BLaER1 (cell line): ENCODE measurements around the gene METTL1.

Experiments used
- H3K27ac ChIP-seq: shearing (Covaris generic); formaldehyde crosslinking; 2 replicates; pipeline ENCODE4 v1.8.1; 2022
- H3K27me3 ChIP-seq: shearing (Covaris generic); formaldehyde crosslinking; 2 replicates; pipeline ENCODE4 v1.8.1; 2022
- H3K36me3 ChIP-seq: shearing (Covaris generic); formaldehyde crosslinking; 2 replicates; pipeline ENCODE4 v1.8.1; 2022
- H3K4me1 ChIP-seq: shearing (Covaris generic); formaldehyde crosslinking; 2 replicates; pipeline ENCODE4 v1.8.1; 2022
- H3K4me2 ChIP-seq: shearing (Covaris generic); formaldehyde crosslinking; 2 replicates; pipeline ENCODE4 v1.8.1; 2022
- H3K4me3 ChIP-seq: shearing (Covaris generic); formaldehyde crosslinking; 2 replicates; pipeline ENCODE4 v1.8.1; 2022
- H3K9ac ChIP-seq: shearing (Covaris generic); formaldehyde crosslinking; 2 replicates; pipeline ENCODE4 v1.8.1; 2022
- H3K9me3 ChIP-seq: shearing (Covaris generic); formaldehyde crosslinking; 2 replicates; pipeline ENCODE4 v1.8.1; 2022
- H4K20me1 ChIP-seq: shearing (Covaris generic); formaldehyde crosslinking; 2 replicates; pipeline ENCODE4 v1.8.1; 2022
- Cebpa-rat ChIP-seq: shearing (Covaris generic); IDR thresholded peaks from 2 replicates; pipeline ENCODE4 v1.8.1; 2022

Gene METTL1

DNA sequence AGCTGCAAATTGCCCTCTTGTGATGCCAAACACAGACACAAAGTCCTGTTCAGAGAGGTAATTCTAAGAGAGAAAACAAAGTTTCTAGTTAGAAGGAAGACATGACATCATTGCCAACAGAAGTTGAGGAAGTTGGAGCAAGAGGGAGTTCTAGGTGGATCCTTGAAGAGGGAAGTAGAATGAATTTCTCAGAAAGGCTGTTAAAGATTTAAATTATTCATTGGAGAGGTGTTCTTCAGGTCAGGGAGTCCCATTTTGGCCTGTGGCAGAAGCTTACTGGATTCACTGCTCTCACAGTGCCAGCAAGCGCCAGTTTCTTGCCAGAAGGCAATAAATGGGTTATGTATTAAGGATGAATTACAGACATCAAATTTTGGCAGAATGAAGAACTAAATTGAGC is 26.0 kb upstream of the METTL1 start:
- Histone ChIP-seq H3K9ac (no peak overlapping the region), H3K27ac (no peak overlapping the region), H3K4me3 (no peak overlapping the region), H3K4me2 (no peak overlapping the region), H3K27me3 (no peaks in the 10 kb centered on the region), H3K4me1 (no peaks in the 10 kb centered on the region), H4K20me1 (peaks cover 6% of the 10 kb centered on the region; the same call in 1 of the 2 replicates), H3K36me3 (peaks cover 99% of the 10 kb centered on the region), H3K9me3 (no peaks in the 10 kb centered on the region)
- no peak for TF ChIP-seq Cebpa-rat

- no peaks in the 10 kb centered on the region for H3K4me1 ChIP-seq
- no peak overlapping the region for H3K27ac ChIP-seq
- no peaks in the 10 kb centered on the region for H3K27me3 ChIP-seq
- H3K9ac ChIP-seq = no peak overlapping the region
- no peaks in the 10 kb centered on the region for H3K9me3 ChIP-seq
- peaks cover 99% of the 10 kb centered on the region for H3K36me3 ChIP-seq
- TF ChIP-seq Cebpa-rat = no peak
- H3K4me3 ChIP-seq = no peak overlapping the region
- H3K4me2 ChIP-seq = no peak overlapping the region
- H4K20me1 ChIP-seq = peaks cover 9% of the 10 kb centered on the region; the same call in 1 of the 2 replicates
Observed at GRCh38 chr12:57796996-57797395, 25.1 kb upstream of the METTL1 start.

DNA sequence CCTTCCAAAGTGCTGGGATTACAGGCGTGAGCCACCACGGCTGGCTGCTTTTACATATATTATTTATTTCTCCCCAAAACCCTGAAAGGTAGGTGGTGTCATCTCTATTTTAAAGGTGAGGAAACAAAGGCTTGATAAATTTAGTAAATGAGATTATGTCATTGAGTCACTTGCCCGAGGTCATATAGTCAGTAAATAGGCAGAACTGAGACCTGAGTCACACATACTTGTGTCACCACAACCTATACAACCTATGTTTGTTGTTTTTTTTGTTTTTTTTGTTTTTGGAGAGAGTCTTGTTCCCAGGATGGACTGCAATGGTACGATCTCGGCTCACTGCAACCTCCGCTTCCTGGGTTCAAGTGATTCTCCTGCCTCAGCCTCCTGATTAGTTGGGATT is 23.4 kb upstream of the METTL1 start:
- Histone ChIP-seq H3K27me3 (no peaks in the 10 kb centered on the region), H3K4me2 (no peak overlapping the region), H4K20me1 (peaks cover 26% of the 10 kb centered on the region; the same call in 1 of the 2 replicates), H3K27ac (no peak overlapping the region), H3K4me1 (no peaks in the 10 kb centered on the region), H3K9me3 (no peaks in the 10 kb centered on the region), H3K9ac (no peak overlapping the region), H3K36me3 (peaks cover 99% of the 10 kb centered on the region), H3K4me3 (no peak overlapping the region)
- no peak for TF ChIP-seq Cebpa-rat

GRCh38 chr12:57793920-57794319 is 22.0 kb upstream of the METTL1 start:
- Histone ChIP-seq H3K9ac (no peak overlapping the region), H3K36me3 (peaks cover 98% of the 10 kb centered on the region), H3K27ac (no peak overlapping the region), H3K9me3 (no peaks in the 10 kb centered on the region), H3K4me3 (no peak overlapping the region), H3K4me1 (no peaks in the 10 kb centered on the region), H3K4me2 (no peak overlapping the region), H4K20me1 (peaks cover 38% of the 10 kb centered on the region; the same call in 1 of the 2 replicates), H3K27me3 (no peaks in the 10 kb centered on the region)
- TF ChIP-seq Cebpa-rat = no peak

GRCh38 chr12:57783861-57784260 is 12.0 kb upstream of the METTL1 start:
- Histone ChIP-seq H3K4me3 (peak overlapping the region; percentile 92), H3K4me1 (peaks cover 35% of the 10 kb centered on the region), H3K4me2 (peak overlapping the region; percentile 92), H3K27me3 (no peaks in the 10 kb centered on the region), H3K27ac (no peak overlapping the region), H3K9me3 (no peaks in the 10 kb centered on the region), H3K9ac (peak overlapping the region; percentile 92; the same call in 1 of the 2 replicates), H3K36me3 (peaks cover 63% of the 10 kb centered on the region), H4K20me1 (peaks cover 40% of the 10 kb centered on the region)
- no peak for TF ChIP-seq Cebpa-rat

GRCh38 chr12:57783466-57783801 is 11.5 kb upstream of the METTL1 start:
- peaks cover 35% of the 10 kb centered on the region for H3K4me1 ChIP-seq
- no peaks in the 10 kb centered on the region for H3K27me3 ChIP-seq
- no peak for TF ChIP-seq Cebpa-rat
- peaks cover 63% of the 10 kb centered on the region for H3K36me3 ChIP-seq
- peak overlapping the region; percentile 83 for H3K27ac ChIP-seq
- H4K20me1 ChIP-seq = peaks cover 36% of the 10 kb centered on the region
- H3K4me2 ChIP-seq = peak overlapping the region; percentile 92
- H3K9ac ChIP-seq = peak overlapping the region; percentile 92
- H3K9me3 ChIP-seq = no peaks in the 10 kb centered on the region
- peak overlapping the region; percentile 92 for H3K4me3 ChIP-seq

DNA sequence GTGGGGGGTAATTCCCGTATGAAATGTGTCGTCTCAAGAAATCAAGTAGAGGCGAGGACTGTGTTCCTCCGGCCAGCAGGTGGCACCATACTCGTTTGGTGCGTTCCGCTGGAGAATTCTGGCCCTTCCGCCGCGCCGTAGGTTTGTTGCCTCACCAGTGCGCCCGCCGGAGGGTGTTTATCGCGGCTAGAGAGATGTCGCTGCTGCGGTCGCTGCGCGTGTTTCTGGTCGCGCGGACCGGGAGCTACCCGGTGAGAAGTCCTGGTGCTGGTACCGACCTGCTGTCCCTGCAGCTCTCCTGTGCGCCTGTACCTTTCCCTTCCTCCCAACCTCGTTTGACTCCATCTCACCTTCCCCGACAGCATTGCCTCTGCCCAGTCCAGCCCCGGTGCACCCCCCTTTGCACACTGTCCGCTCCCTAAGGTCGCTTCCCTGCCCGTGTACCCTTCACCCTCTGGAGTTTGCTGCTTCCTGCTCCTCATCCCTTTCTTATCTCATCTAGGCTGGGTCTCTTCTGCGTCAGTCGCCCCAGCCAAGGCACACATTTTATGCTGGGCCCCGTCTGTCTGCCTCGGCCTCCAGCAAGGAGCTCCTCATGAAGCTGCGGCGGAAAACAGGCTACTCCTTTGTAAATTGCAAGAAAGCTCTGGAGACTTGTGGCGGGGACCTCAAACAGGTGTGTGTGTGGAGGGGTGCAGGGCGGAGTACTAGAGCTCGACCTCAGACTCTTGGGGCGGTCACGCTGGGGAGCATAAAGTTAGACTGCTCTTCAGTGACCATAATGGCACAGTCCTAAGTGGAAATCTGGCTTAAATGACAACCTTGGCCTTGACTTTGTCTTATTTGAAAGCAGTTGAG is 10.9 kb upstream of the METTL1 start, which contains the start of gene TSFM:
Gene TSFM, plus strand, starts transcription at position 180 of the 858 bp plus-strand sequence. Its CDS starts 15 bp downstream, at position 195.
- H3K4me1 ChIP-seq = peaks cover 35% of the 10 kb centered on the region
- H3K9ac ChIP-seq = peak within 1 kb of the TSS; percentile 92

DNA sequence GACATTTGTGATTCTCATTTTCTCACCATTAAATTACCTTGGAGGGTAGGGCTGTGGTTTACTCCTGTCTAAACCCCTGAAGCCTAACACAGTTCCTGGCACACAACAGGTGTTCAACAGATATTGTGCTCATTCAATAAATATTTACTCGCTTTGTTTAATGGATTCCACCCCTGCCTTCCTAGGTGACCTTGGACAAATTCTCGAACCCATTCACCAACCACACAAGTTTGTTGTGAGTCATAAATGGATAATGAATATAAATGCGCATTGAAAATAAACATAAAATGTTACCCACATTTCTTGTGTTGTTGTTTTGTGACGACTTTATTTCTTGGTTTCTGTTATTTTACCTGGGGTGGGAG is 10.3 kb upstream of the METTL1 start:
- Histone ChIP-seq H3K27me3 (no peaks in the 10 kb centered on the region), H3K4me2 (peak overlapping the region; percentile 67), H3K9ac (no peak overlapping the region), H3K9me3 (no peaks in the 10 kb centered on the region), H3K4me3 (peak overlapping the region; percentile 92), H3K27ac (0 out of 2 replicates have a peak overlapping the region, but pooled peaks have one; percentile 35), H3K36me3 (peaks cover 53% of the 10 kb centered on the region), H3K4me1 (peaks cover 35% of the 10 kb centered on the region), H4K20me1 (peaks cover 30% of the 10 kb centered on the region)
- no peak for TF ChIP-seq Cebpa-rat

More for the DNA sequence above, 10.9 kb upstream of the METTL1 start, which contains the start of gene TSFM:
- Histone ChIP-seq H3K27me3 (no peaks in the 10 kb centered on the region), H3K4me3 (peak within 1 kb of the TSS; percentile 92), H4K20me1 (peaks cover 36% of the 10 kb centered on the region), H3K36me3 (peaks cover 59% of the 10 kb centered on the region), H3K4me2 (peak within 1 kb of the TSS; percentile 92), H3K9me3 (no peaks in the 10 kb centered on the region), H3K27ac (peak within 1 kb of the TSS; percentile 83)
- TF ChIP-seq Cebpa-rat = peak; percentile 69; the same call in 1 of the 2 replicates

DNA sequence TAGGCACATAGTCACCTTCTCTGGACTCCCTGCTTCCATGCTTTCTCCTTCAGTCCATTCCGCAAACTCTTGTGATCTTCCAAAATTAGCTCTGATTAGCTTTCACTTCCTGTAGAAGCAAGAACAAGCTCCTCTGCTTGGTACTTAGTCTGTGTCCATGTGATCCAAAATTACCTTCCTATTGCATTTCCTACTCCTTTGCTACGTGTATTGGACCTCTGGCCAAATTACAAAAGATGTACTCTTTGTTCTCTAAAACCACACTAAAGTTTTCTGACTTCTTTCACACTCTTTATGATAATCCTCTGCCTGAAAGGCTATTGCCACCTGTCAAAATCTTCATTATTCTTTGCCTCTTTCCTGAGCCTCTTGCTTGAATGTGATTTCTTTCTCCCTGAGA is 9.9 kb upstream of the METTL1 start:
- Histone ChIP-seq H3K27ac (peak overlapping the region; percentile 35; the same call in 1 of the 2 replicates), H3K36me3 (peaks cover 49% of the 10 kb centered on the region), H3K4me1 (peaks cover 35% of the 10 kb centered on the region), H4K20me1 (peaks cover 26% of the 10 kb centered on the region), H3K9ac (0 out of 2 replicates have a peak overlapping the region, but pooled peaks have one; percentile 9), H3K4me2 (peak overlapping the region; percentile 67), H3K4me3 (no peak overlapping the region), H3K27me3 (no peaks in the 10 kb centered on the region), H3K9me3 (no peaks in the 10 kb centered on the region)
- no peak for TF ChIP-seq Cebpa-rat

GRCh38 chr12:57781244-57781643 is 9.3 kb upstream of the METTL1 start:
- Histone ChIP-seq H3K4me3 (no peak overlapping the region), H3K4me2 (peak overlapping the region; percentile 67), H3K27ac (peak overlapping the region; percentile 35; the same call in 1 of the 2 replicates)

More at GRCh38 chr12:57781244-57781643, 9.3 kb upstream of the METTL1 start:
- Histone ChIP-seq H3K4me1 (peaks cover 35% of the 10 kb centered on the region), H4K20me1 (peaks cover 23% of the 10 kb centered on the region), H3K9me3 (no peaks in the 10 kb centered on the region), H3K27me3 (no peaks in the 10 kb centered on the region), H3K9ac (0 out of 2 replicates have a peak overlapping the region, but pooled peaks have one; percentile 9), H3K36me3 (peaks cover 43% of the 10 kb centered on the region)
- TF ChIP-seq Cebpa-rat = peak; percentile 53; the same call in 1 of the 2 replicates
